ENCODE results near the gene UMAD1.
"Not testable (repeated sequence)": the region's sequence is repeated elsewhere in the genome, so short reads cannot be mapped to it uniquely, and the experiment has no call there.

UMAD1 gene

GRCh38 chr7:7798510-7798909 is 158.0 kb downstream of the UMAD1 start:
- Histone ChIP-seq H3K4me3 (ENCODE audit: low read depth, low read length) (no peak overlapping the region), H3K27me3 (replicated peaks) (no peaks in the 10 kb centered on the region), H3K27ac (no peak overlapping the region), H3K36me3 (replicated peaks) (no peaks in the 10 kb centered on the region)
- TF ChIP-seq CTCF (IDR thresholded peaks at IDR 0.05; ENCODE audit: low read depth, low read length, missing control alignments) = no peak
- in situ Hi-C loops (cut with HindIII; ENCODE audit: low pct_ligation_motif_present, low sequenced_read_pairs) = no loop called here
- DNase-seq = no peak

- TF ChIP-seq CTCF (IDR thresholded peaks at IDR 0.05; ENCODE audit: low read depth, low read length, missing control alignments) = no peak
- H3K27ac ChIP-seq = no peak overlapping the region
- in situ Hi-C loops (cut with HindIII; ENCODE audit: low pct_ligation_motif_present, low sequenced_read_pairs) = no loop called here
- H3K36me3 ChIP-seq (replicated peaks) = no peaks in the 10 kb centered on the region
- no peak overlapping the region for H3K4me3 ChIP-seq (ENCODE audit: low read depth, low read length)
- no peaks in the 10 kb centered on the region for H3K27me3 ChIP-seq (replicated peaks)
- peak; percentile 4 for DNase-seq
These were observed 158.6 kb downstream of the UMAD1 start for GRCh38 chr7:7799138-7799537.

GRCh38 chr7:7802531-7802930 is 162.0 kb downstream of the UMAD1 start:
- in situ Hi-C loops (cut with HindIII; ENCODE audit: low pct_ligation_motif_present, low sequenced_read_pairs) = no loop called here
- no peak for TF ChIP-seq CTCF (IDR thresholded peaks at IDR 0.05; ENCODE audit: low read depth, low read length, missing control alignments)
- Histone ChIP-seq H3K27me3 (replicated peaks) (no peaks in the 10 kb centered on the region), H3K27ac (no peak overlapping the region), H3K4me3 (ENCODE audit: low read depth, low read length) (no peak overlapping the region), H3K36me3 (replicated peaks) (no peaks in the 10 kb centered on the region)
- DNase-seq = no peak

GRCh38 chr7:7803715-7804178 is 163.2 kb downstream of the UMAD1 start:
- Histone ChIP-seq H3K4me3 (ENCODE audit: low read depth, low read length) (no peak overlapping the region), H3K27me3 (replicated peaks) (no peaks in the 10 kb centered on the region), H3K27ac (no peak overlapping the region), H3K36me3 (replicated peaks) (no peaks in the 10 kb centered on the region)
- DNase-seq = no peak
- in situ Hi-C loops (cut with HindIII; ENCODE audit: low pct_ligation_motif_present, low sequenced_read_pairs) = no loop called here
- no peak for TF ChIP-seq CTCF (IDR thresholded peaks at IDR 0.05; ENCODE audit: low read depth, low read length, missing control alignments)

- H3K4me3 ChIP-seq (ENCODE audit: low read depth, low read length); H3K27me3 ChIP-seq (replicated peaks); DNase-seq; in situ Hi-C loops (cut with HindIII; ENCODE audit: low pct_ligation_motif_present, low sequenced_read_pairs); H3K36me3 ChIP-seq (replicated peaks); H3K27ac ChIP-seq: not testable (repeated sequence)
These were observed 164.3 kb downstream of the UMAD1 start for GRCh38 chr7:7804822-7805221.

GRCh38 chr7:7805511-7806153 is 165.1 kb downstream of the UMAD1 start:
- Histone ChIP-seq H3K27me3 (replicated peaks) (no peaks in the 10 kb centered on the region), H3K4me3 (ENCODE audit: low read depth, low read length) (no peak overlapping the region), H3K27ac (no peak overlapping the region), H3K36me3 (replicated peaks) (no peaks in the 10 kb centered on the region)
- no peak for DNase-seq
- in situ Hi-C loops (cut with HindIII; ENCODE audit: low pct_ligation_motif_present, low sequenced_read_pairs) = no loop called here
- TF ChIP-seq CTCF (IDR thresholded peaks at IDR 0.05; ENCODE audit: low read depth, low read length, missing control alignments) = no peak
